Activated CD4-positive, alpha-beta T cell treated with anti-CD3 and anti-CD28 coated beads for 4 hours (primary cell): ENCODE data around the gene USP3.

Experiments
- DNase-seq, 2 donors: peaks; one replicate each; pipeline ENCODE4 v3.0.0-alpha.2; 2020

Gene USP3

GRCh38 chr15:63595688-63596087 lies 91.3 kb downstream of the USP3 start:
- no peak for DNase-seq

- no peak for DNase-seq
Observed at GRCh38 chr15:63596676-63597037, 92.3 kb downstream of the USP3 start.

GRCh38 chr15:63597038-63597790 lies 92.8 kb downstream of the USP3 start, which contains the start of gene FBXL22:
Gene FBXL22, plus strand, starts transcription at chr15:63597387. Its CDS starts 6 bp downstream, at chr15:63597393.
- no peak for DNase-seq

GRCh38 chr15:63597821-63598220 lies 93.4 kb downstream of the USP3 start:
- no peak for DNase-seq

- no peak for DNase-seq
Observed at GRCh38 chr15:63598473-63599400, 94.3 kb downstream of the USP3 start.

- DNase-seq, result peak; percentile 36 to 48
Observed at GRCh38 chr15:63599401-63600000, 95.1 kb downstream of the USP3 start.

- DNase-seq, result no peak
Observed at GRCh38 chr15:63600001-63600615, 95.7 kb downstream of the USP3 start.

GRCh38 chr15:63600616-63601025 lies 96.2 kb downstream of the USP3 start:
- peak; percentile 86 to 90 for DNase-seq

GRCh38 chr15:63601026-63601703 lies 96.8 kb downstream of the USP3 start:
- peak; percentile 36 to 54 for DNase-seq

- no peak for DNase-seq
Observed at GRCh38 chr15:63601704-63602185, 97.4 kb downstream of the USP3 start.

GRCh38 chr15:63602595-63602994 lies 98.2 kb downstream of the USP3 start:
- DNase-seq, result no peak

GRCh38 chr15:63603516-63603915 lies 99.1 kb downstream of the USP3 start:
- no peak for DNase-seq

- DNase-seq, result no peak
Observed at GRCh38 chr15:63604281-63604680, 99.9 kb downstream of the USP3 start.

- DNase-seq, result no peak
Observed at GRCh38 chr15:63605036-63605435, 100.6 kb downstream of the USP3 start.

- DNase-seq, result peak; percentile 49 to 54
Observed at GRCh38 chr15:63605816-63606215, 101.4 kb downstream of the USP3 start.

GRCh38 chr15:63606308-63606707 lies 101.9 kb downstream of the USP3 start:
- DNase-seq, result no peak

- DNase-seq, result no peak
Observed at GRCh38 chr15:63608989-63609388, 104.6 kb downstream of the USP3 start.

GRCh38 chr15:63609448-63609847 lies 105.1 kb downstream of the USP3 start:
- no peak for DNase-seq

GRCh38 chr15:63610209-63610841 lies 105.9 kb downstream of the USP3 start:
- DNase-seq, result peak; percentile 63 to 71

- no peak for DNase-seq
Observed at GRCh38 chr15:63611177-63611576, 106.8 kb downstream of the USP3 start.

- no peak for DNase-seq
Observed at GRCh38 chr15:63612300-63612699, 107.9 kb downstream of the USP3 start.

- no peak for DNase-seq
Observed at GRCh38 chr15:63615935-63616334, 111.5 kb downstream of the USP3 start.
